ENCODE measurements around the gene PPFIA4.
A peak's percentile ranks its signal among the peaks of the same experiment; 100 is the strongest.

Gene PPFIA4

GRCh38 chr1:203033917-203034316 lies 7.6 kb downstream of the PPFIA4 start:
- Histone ChIP-seq H3K9ac (ENCODE audit: insufficient read length, low read depth) (no peak overlapping the region), H3K9me3 (ENCODE audit: insufficient read depth, low read length) (no peaks in the 10 kb centered on the region), H3K36me3 (ENCODE audit: insufficient read depth, insufficient read length, low read length) (no peaks in the 10 kb centered on the region), H3K4me1 (ENCODE audit: insufficient read depth, insufficient read length) (peaks cover 25% of the 10 kb centered on the region), H3K4me3 (ENCODE audit: insufficient read length, low read depth) (no peak overlapping the region), H3K27me3 (ENCODE audit: insufficient read depth, insufficient read length) (peaks cover 3% of the 10 kb centered on the region)
- TF ChIP-seq SUZ12 (IDR thresholded peaks at IDR 0.05; ENCODE audit: extremely low read depth, insufficient read depth, insufficient read length) (no peak), ZNF274 (IDR thresholded peaks at IDR 0.05; ENCODE audit: low read depth, low read length) (no peak), YY1 (IDR thresholded peaks at IDR 0.05; ENCODE audit: insufficient read depth, insufficient read length) (no peak)
- no peak for DNase-seq (ENCODE audit: low read depth, low spot score)

DNA sequence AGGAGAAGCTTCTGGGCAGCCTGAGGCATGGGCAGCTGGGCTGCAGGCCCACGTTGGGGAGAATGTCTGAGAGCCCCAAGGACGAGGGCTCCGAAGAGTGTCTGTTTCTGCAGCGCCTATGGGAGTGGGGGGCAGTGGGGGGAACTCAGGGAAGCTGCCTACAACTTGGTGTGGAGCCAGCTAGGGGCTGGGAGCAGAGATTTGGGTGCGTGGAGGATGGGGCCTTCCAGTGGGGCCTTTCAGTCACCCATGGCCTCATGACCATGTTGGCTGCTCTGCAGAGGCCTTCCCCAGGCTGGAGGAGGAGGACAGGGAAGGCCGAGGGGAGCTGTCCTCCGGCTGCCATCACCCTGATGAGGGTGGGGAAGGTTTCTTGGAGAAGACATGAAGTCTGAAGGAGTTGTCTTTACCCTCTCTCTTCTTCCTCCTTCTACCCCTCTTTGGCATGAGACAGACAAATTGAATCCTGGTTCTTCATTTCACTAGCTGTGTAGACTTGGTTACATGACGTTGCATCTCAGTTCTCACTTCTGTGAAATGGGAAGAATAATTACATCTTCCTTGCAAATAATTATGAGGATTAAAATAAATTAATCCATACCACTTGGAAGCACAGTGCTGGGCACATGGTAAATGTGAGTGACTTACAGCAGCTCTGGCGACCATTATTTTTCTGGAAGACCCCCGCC lies 8.3 kb downstream of the PPFIA4 start:
- Histone ChIP-seq H3K27me3 (ENCODE audit: insufficient read depth, insufficient read length) (no peaks in the 10 kb centered on the region), H3K4me1 (ENCODE audit: insufficient read depth, insufficient read length) (peaks cover 27% of the 10 kb centered on the region), H3K9me3 (ENCODE audit: insufficient read depth, low read length) (no peaks in the 10 kb centered on the region), H3K9ac (ENCODE audit: insufficient read length, low read depth) (no peak overlapping the region), H3K4me3 (ENCODE audit: insufficient read length, low read depth) (no peak overlapping the region), H3K36me3 (ENCODE audit: insufficient read depth, insufficient read length, low read length) (no peaks in the 10 kb centered on the region)
- no peak for DNase-seq (ENCODE audit: low read depth, low spot score)
- no peak for TF ChIP-seq SUZ12 (IDR thresholded peaks at IDR 0.05; ENCODE audit: extremely low read depth, insufficient read depth, insufficient read length)
- no peak for TF ChIP-seq ZNF274 (IDR thresholded peaks at IDR 0.05; ENCODE audit: low read depth, low read length)
- TF ChIP-seq YY1 (IDR thresholded peaks at IDR 0.05; ENCODE audit: insufficient read depth, insufficient read length), result no peak

- Histone ChIP-seq H3K9ac (ENCODE audit: insufficient read length, low read depth) (peak overlapping the region; percentile 9), H3K4me1 (ENCODE audit: insufficient read depth, insufficient read length) (peaks cover 31% of the 10 kb centered on the region), H3K9me3 (ENCODE audit: insufficient read depth, low read length) (no peaks in the 10 kb centered on the region), H3K27me3 (ENCODE audit: insufficient read depth, insufficient read length) (no peaks in the 10 kb centered on the region), H3K36me3 (ENCODE audit: insufficient read depth, insufficient read length, low read length) (no peaks in the 10 kb centered on the region), H3K4me3 (ENCODE audit: insufficient read length, low read depth) (no peak overlapping the region)
- DNase-seq (ENCODE audit: low read depth, low spot score), result no peak
- TF ChIP-seq SUZ12 (IDR thresholded peaks at IDR 0.05; ENCODE audit: extremely low read depth, insufficient read depth, insufficient read length), result no peak
- no peak for TF ChIP-seq ZNF274 (IDR thresholded peaks at IDR 0.05; ENCODE audit: low read depth, low read length)
- no peak for TF ChIP-seq YY1 (IDR thresholded peaks at IDR 0.05; ENCODE audit: insufficient read depth, insufficient read length)
Observed at GRCh38 chr1:203035111-203036000, 9.1 kb downstream of the PPFIA4 start.

DNA sequence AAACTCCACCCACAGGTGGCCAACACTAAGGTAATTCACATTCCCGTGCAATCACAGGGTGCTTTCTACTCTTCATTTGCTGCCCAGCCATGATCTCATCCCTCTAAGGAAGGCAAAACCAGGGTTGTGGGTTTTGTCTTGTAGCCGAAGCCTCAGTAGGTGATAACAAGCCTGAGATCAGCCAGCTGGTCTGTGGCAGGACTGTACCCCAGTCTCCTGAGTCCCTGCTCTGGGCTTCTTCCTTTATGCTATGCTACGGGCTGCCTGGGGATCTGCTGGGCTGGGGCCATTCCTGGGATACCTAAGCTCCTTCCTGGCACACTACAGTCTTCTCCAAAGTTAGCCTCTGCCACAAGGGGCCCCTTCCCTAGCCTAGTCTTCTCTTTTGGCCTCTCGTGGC lies 9.8 kb downstream of the PPFIA4 start:
- Histone ChIP-seq H3K36me3 (ENCODE audit: insufficient read depth, insufficient read length, low read length) (no peaks in the 10 kb centered on the region), H3K27me3 (ENCODE audit: insufficient read depth, insufficient read length) (no peaks in the 10 kb centered on the region), H3K9me3 (ENCODE audit: insufficient read depth, low read length) (no peaks in the 10 kb centered on the region), H3K9ac (ENCODE audit: insufficient read length, low read depth) (no peak overlapping the region), H3K4me3 (ENCODE audit: insufficient read length, low read depth) (no peak overlapping the region), H3K4me1 (ENCODE audit: insufficient read depth, insufficient read length) (peaks cover 33% of the 10 kb centered on the region)
- DNase-seq (ENCODE audit: low read depth, low spot score), result no peak
- TF ChIP-seq SUZ12 (IDR thresholded peaks at IDR 0.05; ENCODE audit: extremely low read depth, insufficient read depth, insufficient read length) (no peak), ZNF274 (IDR thresholded peaks at IDR 0.05; ENCODE audit: low read depth, low read length) (no peak), YY1 (IDR thresholded peaks at IDR 0.05; ENCODE audit: insufficient read depth, insufficient read length) (no peak)

GRCh38 chr1:203036537-203036936 lies 10.2 kb downstream of the PPFIA4 start:
- Histone ChIP-seq H3K4me1 (ENCODE audit: insufficient read depth, insufficient read length) (peaks cover 35% of the 10 kb centered on the region), H3K4me3 (ENCODE audit: insufficient read length, low read depth) (no peak overlapping the region), H3K27me3 (ENCODE audit: insufficient read depth, insufficient read length) (no peaks in the 10 kb centered on the region), H3K36me3 (ENCODE audit: insufficient read depth, insufficient read length, low read length) (no peaks in the 10 kb centered on the region), H3K9me3 (ENCODE audit: insufficient read depth, low read length) (no peaks in the 10 kb centered on the region), H3K9ac (ENCODE audit: insufficient read length, low read depth) (no peak overlapping the region)
- no peak for DNase-seq (ENCODE audit: low read depth, low spot score)
- TF ChIP-seq YY1 (IDR thresholded peaks at IDR 0.05; ENCODE audit: insufficient read depth, insufficient read length), result no peak
- no peak for TF ChIP-seq ZNF274 (IDR thresholded peaks at IDR 0.05; ENCODE audit: low read depth, low read length)
- TF ChIP-seq SUZ12 (IDR thresholded peaks at IDR 0.05; ENCODE audit: extremely low read depth, insufficient read depth, insufficient read length), result no peak

DNA sequence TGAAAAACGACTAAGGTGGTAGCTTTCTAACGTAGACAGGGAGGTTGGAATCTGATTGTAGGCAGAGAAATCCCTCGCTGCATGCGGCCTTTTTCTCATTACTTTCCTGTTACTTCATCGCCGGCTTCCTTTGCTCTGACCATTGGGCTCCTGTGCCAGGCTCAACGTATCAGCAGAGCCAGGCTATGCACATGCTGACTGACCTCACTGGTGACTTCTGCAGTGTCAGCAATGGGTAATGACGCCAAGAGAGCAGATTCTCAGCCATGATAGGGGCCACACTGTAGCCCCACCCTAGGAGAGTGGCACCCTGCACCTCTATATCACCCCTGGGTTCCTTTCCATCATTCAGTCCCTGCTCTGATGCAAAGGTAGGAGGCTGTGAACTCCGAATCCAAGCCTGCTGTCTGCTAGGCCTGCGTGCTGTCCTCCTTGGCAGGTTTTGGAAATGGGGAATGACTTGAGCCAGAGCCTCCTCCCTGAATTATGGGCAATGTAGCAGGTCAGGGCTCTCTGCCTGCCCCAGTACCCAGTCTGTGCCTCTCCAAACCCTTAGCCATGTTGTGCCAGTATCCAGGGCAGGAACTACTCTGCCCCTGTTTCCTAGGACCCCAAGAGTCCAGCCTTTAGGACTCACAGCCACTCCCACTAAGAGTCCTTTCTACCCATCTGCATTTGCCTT lies 11.4 kb downstream of the PPFIA4 start:
- Histone ChIP-seq H3K4me3 (ENCODE audit: insufficient read length, low read depth) (no peak overlapping the region), H3K4me1 (ENCODE audit: insufficient read depth, insufficient read length) (peaks cover 36% of the 10 kb centered on the region), H3K27me3 (ENCODE audit: insufficient read depth, insufficient read length) (no peaks in the 10 kb centered on the region), H3K36me3 (ENCODE audit: insufficient read depth, insufficient read length, low read length) (no peaks in the 10 kb centered on the region), H3K9ac (ENCODE audit: insufficient read length, low read depth) (no peak overlapping the region), H3K9me3 (ENCODE audit: insufficient read depth, low read length) (no peaks in the 10 kb centered on the region)
- TF ChIP-seq ZNF274 (IDR thresholded peaks at IDR 0.05; ENCODE audit: low read depth, low read length) (no peak), YY1 (IDR thresholded peaks at IDR 0.05; ENCODE audit: insufficient read depth, insufficient read length) (no peak), SUZ12 (IDR thresholded peaks at IDR 0.05; ENCODE audit: extremely low read depth, insufficient read depth, insufficient read length) (no peak)
- DNase-seq (ENCODE audit: low read depth, low spot score), result no peak
